SJSA1 (cell line): ENCODE data around the gene FFAR2. TPM values are rescaled to one million over a fixed set of nuclear protein-coding genes. Genes with fewer than 3 reads are reported as not detected.
"Not testable (repeated sequence)": the region's sequence is repeated elsewhere in the genome, so short reads cannot be mapped to it uniquely, and the experiment has no call there.

ENCODE experiments used
- DNase-seq, 2 experiments: peaks; one replicate each; pipeline ENCODE4 v3.0.0-alpha.2; 2015 to 2020; ENCODE audit warnings: low spot score in 2 of 2, low read depth in 1 of 2
- H3K27ac ChIP-seq: fragments of 250-450 bp; sonication (Bioruptor Pico); 2 replicates; pipeline ENCODE4 v1.5.1; 2020; ENCODE audit warnings: mild to moderate bottlenecking, moderate library complexity
- H3K27me3 ChIP-seq: fragments of 250-450 bp; sonication (Bioruptor Pico); replicated peaks from 2 replicates; pipeline ENCODE4 v1.5.1; 2020; ENCODE audit warnings: mild to moderate bottlenecking, moderate library complexity
- H3K36me3 ChIP-seq: fragments of 250-450 bp; sonication (Bioruptor Pico); 2 replicates; pipeline ENCODE4 v1.5.1; 2020; ENCODE audit warnings: mild to moderate bottlenecking
- H3K4me1 ChIP-seq: fragments of 250-450 bp; sonication (Bioruptor Pico); replicated peaks from 2 replicates; pipeline ENCODE4 v1.6.1; 2021; ENCODE audit warnings: mild to moderate bottlenecking
- H3K4me3 ChIP-seq: fragments of 250-450 bp; sonication (Bioruptor Pico); 2 replicates; pipeline ENCODE4 v1.5.1; 2020; ENCODE audit warnings: mild to moderate bottlenecking
- H3K9me3 ChIP-seq: fragments of 250-450 bp; sonication (Bioruptor Pico); replicated peaks from 2 replicates; pipeline ENCODE4 v1.5.1; 2020; ENCODE audit warnings: mild to moderate bottlenecking
- total RNA-seq: library from RNA; depleted of rRNA; stranded (reverse); fragments of >200 nt; shearing (Covaris generic); gene quantifications from 2 replicates; pipeline ENCODE4 v1.2.3, GENCODE V29; 2014

The FFAR2 gene
- total RNA-seq, 1 experiment from 2014 or later, result not detected

GRCh38 chr19:35414442-35414841, 33.6 kb upstream of the FFAR2 start:
- H3K4me3 ChIP-seq, result no peak overlapping the region
- H3K4me1 ChIP-seq, result no peaks in the 10 kb centered on the region
- no peak overlapping the region for H3K27ac ChIP-seq
- no peaks in the 10 kb centered on the region for H3K36me3 ChIP-seq
- no peak for DNase-seq
- H3K9me3 ChIP-seq, result no peaks in the 10 kb centered on the region
- 0 out of 2 replicates have a peak, but pooled peaks cover 4% of the 10 kb centered on the region for H3K27me3 ChIP-seq

GRCh38 chr19:35416331-35416730, 31.7 kb upstream of the FFAR2 start:
- Histone ChIP-seq H3K27me3 (0 out of 2 replicates have a peak, but pooled peaks cover 7% of the 10 kb centered on the region), H3K4me3 (no peak overlapping the region), H3K27ac (no peak overlapping the region), H3K4me1 (no peaks in the 10 kb centered on the region), H3K9me3 (no peaks in the 10 kb centered on the region), H3K36me3 (no peaks in the 10 kb centered on the region)
- no peak for DNase-seq

- peaks cover 10% of the 10 kb centered on the region; the same call in 1 of the 2 replicates for H3K27me3 ChIP-seq
- no peaks in the 10 kb centered on the region for H3K9me3 ChIP-seq
- no peak overlapping the region for H3K4me3 ChIP-seq
- H3K36me3 ChIP-seq, result no peaks in the 10 kb centered on the region
- H3K27ac ChIP-seq, result no peak overlapping the region
- H3K4me1 ChIP-seq, result no peaks in the 10 kb centered on the region
- DNase-seq, result no peak
These were observed 30.8 kb upstream of the FFAR2 start for GRCh38 chr19:35417278-35417677.

GRCh38 chr19:35417713-35418534, 30.1 kb upstream of the FFAR2 start:
- Histone ChIP-seq H3K27me3 (peaks cover 10% of the 10 kb centered on the region; the same call in 1 of the 2 replicates), H3K4me3 (no peak overlapping the region), H3K36me3 (no peaks in the 10 kb centered on the region), H3K4me1 (no peaks in the 10 kb centered on the region), H3K27ac (no peak overlapping the region), H3K9me3 (no peaks in the 10 kb centered on the region)
- DNase-seq, result no peak

- Histone ChIP-seq H3K4me3 (no peak overlapping the region), H3K27me3 (peaks cover 7% of the 10 kb centered on the region; the same call in 1 of the 2 replicates), H3K36me3 (no peaks in the 10 kb centered on the region), H3K27ac (no peak overlapping the region), H3K4me1 (no peaks in the 10 kb centered on the region), H3K9me3 (no peaks in the 10 kb centered on the region)
- no peak for DNase-seq
These were observed 29.0 kb upstream of the FFAR2 start for GRCh38 chr19:35419046-35419445.

GRCh38 chr19:35419805-35420204, 28.3 kb upstream of the FFAR2 start:
- no peak overlapping the region for H3K4me3 ChIP-seq
- H3K9me3 ChIP-seq, result no peaks in the 10 kb centered on the region
- no peak overlapping the region for H3K27ac ChIP-seq
- DNase-seq, result no peak
- H3K27me3 ChIP-seq, result peaks cover 7% of the 10 kb centered on the region; the same call in 1 of the 2 replicates
- H3K4me1 ChIP-seq, result no peaks in the 10 kb centered on the region
- H3K36me3 ChIP-seq, result no peaks in the 10 kb centered on the region

- Histone ChIP-seq H3K4me1 (no peaks in the 10 kb centered on the region), H3K27me3 (peaks cover 7% of the 10 kb centered on the region; the same call in 1 of the 2 replicates), H3K4me3 (no peak overlapping the region), H3K27ac (no peak overlapping the region), H3K36me3 (no peaks in the 10 kb centered on the region), H3K9me3 (no peaks in the 10 kb centered on the region)
- DNase-seq, result no peak
These were observed 26.7 kb upstream of the FFAR2 start for GRCh38 chr19:35421362-35421761.

- not testable (repeated sequence) for H3K27me3 ChIP-seq, H3K4me3 ChIP-seq, H3K9me3 ChIP-seq, H3K4me1 ChIP-seq, H3K27ac ChIP-seq, DNase-seq, H3K36me3 ChIP-seq
These were observed 24.7 kb upstream of the FFAR2 start for GRCh38 chr19:35423406-35423805.

GRCh38 chr19:35425682-35426081, 22.4 kb upstream of the FFAR2 start:
- Histone ChIP-seq H3K4me1 (no peaks in the 10 kb centered on the region), H3K36me3 (no peaks in the 10 kb centered on the region), H3K9me3 (no peaks in the 10 kb centered on the region), H3K27me3 (peaks cover 3% of the 10 kb centered on the region; the same call in 1 of the 2 replicates), H3K27ac (no peak overlapping the region), H3K4me3 (no peak overlapping the region)
- no peak for DNase-seq

- Histone ChIP-seq H3K4me3 (no peak overlapping the region), H3K36me3 (no peaks in the 10 kb centered on the region), H3K27ac (no peak overlapping the region), H3K4me1 (no peaks in the 10 kb centered on the region), H3K27me3 (no peaks in the 10 kb centered on the region), H3K9me3 (no peaks in the 10 kb centered on the region)
- no peak for DNase-seq
These were observed 20.9 kb upstream of the FFAR2 start for GRCh38 chr19:35427187-35427586.

- H3K27me3 ChIP-seq, result no peaks in the 10 kb centered on the region; the same call in 1 of the 2 replicates
- no peak overlapping the region for H3K4me3 ChIP-seq
- no peaks in the 10 kb centered on the region for H3K4me1 ChIP-seq
- H3K27ac ChIP-seq, result no peak overlapping the region
- H3K36me3 ChIP-seq, result no peaks in the 10 kb centered on the region
- no peak for DNase-seq
- no peaks in the 10 kb centered on the region for H3K9me3 ChIP-seq
These were observed 18.2 kb upstream of the FFAR2 start for GRCh38 chr19:35429698-35430408.

- DNase-seq, result no peak
- no peak overlapping the region for H3K27ac ChIP-seq
These were observed 17.5 kb upstream of the FFAR2 start for GRCh38 chr19:35430409-35431144.

GRCh38 chr19:35431145-35431807, 16.8 kb upstream of the FFAR2 start:
- no peak overlapping the region for H3K27ac ChIP-seq
- no peaks in the 10 kb centered on the region for H3K36me3 ChIP-seq
- H3K4me3 ChIP-seq, result no peak overlapping the region
- no peaks in the 10 kb centered on the region for H3K4me1 ChIP-seq
- no peaks in the 10 kb centered on the region for H3K9me3 ChIP-seq
- no peak for DNase-seq
- no peaks in the 10 kb centered on the region; the same call in none of the 2 replicates for H3K27me3 ChIP-seq

More at GRCh38 chr19:35430409-35431144, 17.5 kb upstream of the FFAR2 start:
- Histone ChIP-seq H3K9me3 (no peaks in the 10 kb centered on the region), H3K27me3 (no peaks in the 10 kb centered on the region; the same call in none of the 2 replicates), H3K36me3 (no peaks in the 10 kb centered on the region), H3K4me1 (no peaks in the 10 kb centered on the region), H3K4me3 (no peak overlapping the region)
